ENCODE measurements around the gene FANCB. TPM values are rescaled to one million over a fixed set of nuclear protein-coding genes. Genes with fewer than 3 reads are reported as not detected.

The FANCB gene
- total RNA-seq, 1 donor from 2014 or later: 0.74 TPM

GRCh38 chrX:14883826-14884225, 11.0 kb upstream of the FANCB start:
- H3K4me1 ChIP-seq: no peaks in the 10 kb centered on the region
- no peak overlapping the region for H3K4me3 ChIP-seq
- H3K9me3 ChIP-seq: no peaks in the 10 kb centered on the region
- intact Hi-C loops (cut with DNase I): loop anchor here (5.0 kb wide), 1 partner anchor 132 kb away; no protein-coding TSS in a partner anchor
- TF ChIP-seq POLR2AphosphoS5 (IDR thresholded peaks at IDR 0.05; ENCODE audit: insufficient read depth in 1 of 2, low read depth in 1 of 2) (no peak), POLR2A (IDR thresholded peaks at IDR 0.05) (no peak), CTCF (IDR thresholded peaks at IDR 0.05) (no peak)
- H3K36me3 ChIP-seq: no peaks in the 10 kb centered on the region
- no peaks in the 10 kb centered on the region for H3K27me3 ChIP-seq
- DNase-seq (ENCODE audit: extremely low spot score in 2 of 2): no peak
- H3K27ac ChIP-seq: no peak overlapping the region

- H3K4me3 ChIP-seq: no peak overlapping the region
- no peak for DNase-seq (ENCODE audit: extremely low spot score in 2 of 2)
- H3K36me3 ChIP-seq: no peaks in the 10 kb centered on the region
- H3K27me3 ChIP-seq: no peaks in the 10 kb centered on the region
- no peak overlapping the region for H3K27ac ChIP-seq
- TF ChIP-seq POLR2A (IDR thresholded peaks at IDR 0.05) (no peak), CTCF (IDR thresholded peaks at IDR 0.05) (no peak), POLR2AphosphoS5 (IDR thresholded peaks at IDR 0.05; ENCODE audit: insufficient read depth in 1 of 2, low read depth in 1 of 2) (no peak)
- H3K9me3 ChIP-seq: no peaks in the 10 kb centered on the region
- no peaks in the 10 kb centered on the region for H3K4me1 ChIP-seq
- intact Hi-C loops (cut with DNase I): no loop called here
Observed at GRCh38 chrX:14875624-14876023, 2.8 kb upstream of the FANCB start.

GRCh38 chrX:14873676-14874049, 794 bp upstream of the FANCB start:
- H3K27ac ChIP-seq: peak overlapping the region; percentile 62
- no peaks in the 10 kb centered on the region for H3K9me3 ChIP-seq
- no peaks in the 10 kb centered on the region for H3K36me3 ChIP-seq
- TF ChIP-seq POLR2AphosphoS5 (IDR thresholded peaks at IDR 0.05; ENCODE audit: insufficient read depth in 1 of 2, low read depth in 1 of 2) (no peak), CTCF (IDR thresholded peaks at IDR 0.05) (no peak), POLR2A (IDR thresholded peaks at IDR 0.05) (no peak)
- H3K4me1 ChIP-seq: no peaks in the 10 kb centered on the region
- intact Hi-C loops (cut with DNase I): no loop called here
- H3K4me3 ChIP-seq: peak overlapping the region; percentile 59 to 71
- no peak for DNase-seq (ENCODE audit: extremely low spot score in 2 of 2)
- H3K27me3 ChIP-seq: no peaks in the 10 kb centered on the region

GRCh38 chrX:14872355-14872754, 514 bp downstream of the FANCB start:
- intact Hi-C loops (cut with DNase I): no loop called here
- peak overlapping the region; percentile 37 for H3K27ac ChIP-seq
- H3K9me3 ChIP-seq: no peaks in the 10 kb centered on the region
- TF ChIP-seq POLR2AphosphoS5 (IDR thresholded peaks at IDR 0.05; ENCODE audit: insufficient read depth in 1 of 2, low read depth in 1 of 2) (no peak), CTCF (IDR thresholded peaks at IDR 0.05) (no peak), POLR2A (IDR thresholded peaks at IDR 0.05) (no peak)
- H3K4me3 ChIP-seq: peak overlapping the region in 1 of 2 donors; percentile 71
- H3K27me3 ChIP-seq: no peaks in the 10 kb centered on the region
- H3K36me3 ChIP-seq: no peaks in the 10 kb centered on the region
- H3K4me1 ChIP-seq: no peaks in the 10 kb centered on the region
- DNase-seq (ENCODE audit: extremely low spot score in 2 of 2): no peak

- Histone ChIP-seq H3K27ac (no peak overlapping the region), H3K27me3 (no peaks in the 10 kb centered on the region), H3K36me3 (no peaks in the 10 kb centered on the region), H3K4me3 (no peak overlapping the region), H3K9me3 (no peaks in the 10 kb centered on the region), H3K4me1 (no peaks in the 10 kb centered on the region)
- TF ChIP-seq CTCF (IDR thresholded peaks at IDR 0.05) (no peak), POLR2A (IDR thresholded peaks at IDR 0.05) (no peak), POLR2AphosphoS5 (IDR thresholded peaks at IDR 0.05; ENCODE audit: insufficient read depth in 1 of 2, low read depth in 1 of 2) (no peak)
- intact Hi-C loops (cut with DNase I): no loop called here
- no peak for DNase-seq (ENCODE audit: extremely low spot score in 2 of 2)
Observed at GRCh38 chrX:14871767-14872166, 1.1 kb downstream of the FANCB start.

Data from vagina (tissue), 2 donors.